WERI-Rb-1 (cell line): Measurements from ENCODE around the gene WDR73.

Experiments used
- DNase-seq: peaks from one replicate; pipeline ENCODE4 v3.0.0-alpha.2; 2020
- H3K27ac ChIP-seq: fragments of 250-450 bp; sonication (Bioruptor Pico); 2 replicates; pipeline ENCODE4 v1.5.1; 2020; ENCODE audit warnings: mild to moderate bottlenecking, moderate library complexity
- H3K27me3 ChIP-seq: fragments of 250-450 bp; sonication (Bioruptor Pico); 2 replicates; pipeline ENCODE4 v1.5.1; 2021; ENCODE audit warnings: mild to moderate bottlenecking, low read depth, moderate library complexity; ENCODE audit not compliant: insufficient read depth, severe bottlenecking
- H3K36me3 ChIP-seq: fragments of 250-450 bp; sonication (Bioruptor Pico); 2 replicates; pipeline ENCODE4 v1.5.1; 2020; ENCODE audit warnings: mild to moderate bottlenecking, moderate library complexity
- H3K4me3 ChIP-seq: 2 replicates; pipeline ENCODE4 v1.5.1; 2011; ENCODE audit warnings: low read depth, mild to moderate bottlenecking, control low read depth, low read length
- H3K9me3 ChIP-seq: fragments of 250-450 bp; sonication (Bioruptor Pico); 2 replicates; pipeline ENCODE4 v1.5.1; 2021; ENCODE audit warnings: mild to moderate bottlenecking, moderate library complexity; ENCODE audit not compliant: severe bottlenecking
- CTCF ChIP-seq: IDR thresholded peaks from 2 replicates; pipeline ENCODE4 v1.5.1; 2011; ENCODE audit warnings: low read depth, mild to moderate bottlenecking, control low read depth, inconsistent platforms, low read length

The WDR73 gene

GRCh38 chr15:84654689-84655453 is 788 bp upstream of the WDR73 start:
- no peaks in the 10 kb centered on the region for H3K27me3 ChIP-seq
- H3K27ac ChIP-seq = peak overlapping the region; percentile 76
- peaks cover 30% of the 10 kb centered on the region for H3K36me3 ChIP-seq
- H3K9me3 ChIP-seq = no peaks in the 10 kb centered on the region
- peak; percentile 67 for TF ChIP-seq CTCF
- peak overlapping the region; percentile 84 for H3K4me3 ChIP-seq
- peak; percentile 68 for DNase-seq

GRCh38 chr15:84653584-84653909 is 536 bp downstream of the WDR73 start:
- DNase-seq = no peak
- no peak for TF ChIP-seq CTCF
- Histone ChIP-seq H3K9me3 (no peaks in the 10 kb centered on the region), H3K27me3 (no peaks in the 10 kb centered on the region), H3K4me3 (peak overlapping the region; percentile 84), H3K36me3 (peaks cover 41% of the 10 kb centered on the region), H3K27ac (peak overlapping the region; percentile 76)

GRCh38 chr15:84649706-84650105 is 4.4 kb downstream of the WDR73 start:
- no peak for DNase-seq
- H3K9me3 ChIP-seq = no peaks in the 10 kb centered on the region
- no peak overlapping the region for H3K4me3 ChIP-seq
- no peak for TF ChIP-seq CTCF
- no peak overlapping the region for H3K27ac ChIP-seq
- peaks cover 76% of the 10 kb centered on the region for H3K36me3 ChIP-seq
- no peaks in the 10 kb centered on the region for H3K27me3 ChIP-seq

GRCh38 chr15:84648539-84648938 is 5.5 kb downstream of the WDR73 start:
- no peaks in the 10 kb centered on the region for H3K27me3 ChIP-seq
- no peaks in the 10 kb centered on the region for H3K9me3 ChIP-seq
- H3K4me3 ChIP-seq = no peak overlapping the region
- DNase-seq = no peak
- TF ChIP-seq CTCF = no peak
- H3K27ac ChIP-seq = no peak overlapping the region
- peaks cover 83% of the 10 kb centered on the region for H3K36me3 ChIP-seq

- no peak for TF ChIP-seq CTCF
- no peak for DNase-seq
- no peak overlapping the region for H3K4me3 ChIP-seq
- H3K27ac ChIP-seq = no peak overlapping the region
- no peaks in the 10 kb centered on the region for H3K9me3 ChIP-seq
- H3K36me3 ChIP-seq = peaks cover 88% of the 10 kb centered on the region
- H3K27me3 ChIP-seq = no peaks in the 10 kb centered on the region
These were observed 6.4 kb downstream of the WDR73 start for GRCh38 chr15:84647726-84648125.

- H3K9me3 ChIP-seq = no peaks in the 10 kb centered on the region
- no peak overlapping the region for H3K4me3 ChIP-seq
- no peaks in the 10 kb centered on the region for H3K27me3 ChIP-seq
- no peak for DNase-seq
- no peak overlapping the region for H3K27ac ChIP-seq
- TF ChIP-seq CTCF = no peak
- H3K36me3 ChIP-seq = peaks cover 84% of the 10 kb centered on the region
These were observed 8.1 kb downstream of the WDR73 start for GRCh38 chr15:84645997-84646396.
